Ishikawa (cell line): Measurements from ENCODE around the gene GRID2.

Source experiments
- CEBPB ChIP-seq: IDR thresholded peaks from 2 replicates; pipeline ENCODE4 v1.6.1; 2012
- CREB1 ChIP-seq: IDR thresholded peaks from 2 replicates; pipeline ENCODE4 v1.6.1; 2012; ENCODE audit warnings: low read depth
- EGR1 ChIP-seq: IDR thresholded peaks from 2 replicates; pipeline ENCODE4 v1.6.1; 2012
- EP300 ChIP-seq: IDR thresholded peaks from 2 replicates; pipeline ENCODE4 v1.6.1; 2012; ENCODE audit warnings: borderline replicate concordance
- FOXM1 ChIP-seq: IDR thresholded peaks from 2 replicates; pipeline ENCODE4 v1.6.1; 2012; ENCODE audit warnings: low read depth, borderline replicate concordance
- NFIC ChIP-seq: IDR thresholded peaks from 2 replicates; pipeline ENCODE4 v1.6.1; 2012
- RAD21 ChIP-seq: IDR thresholded peaks from 2 replicates; pipeline ENCODE4 v1.6.1; 2012; ENCODE audit warnings: low read depth
- TAF1 ChIP-seq: IDR thresholded peaks from 2 replicates; pipeline ENCODE4 v1.6.1; 2012; ENCODE audit warnings: low read depth, mild to moderate bottlenecking
- TCF12 ChIP-seq: IDR thresholded peaks from 2 replicates; pipeline ENCODE4 v1.6.1; 2012; ENCODE audit warnings: low read depth
- TEAD4 ChIP-seq: IDR thresholded peaks from 2 replicates; pipeline ENCODE4 v1.6.1; 2012
- YY1 ChIP-seq: IDR thresholded peaks from 2 replicates; pipeline ENCODE4 v1.6.1; 2012; ENCODE audit warnings: low read depth
- ZBTB7A ChIP-seq: IDR thresholded peaks from 2 replicates; pipeline ENCODE4 v1.6.1; 2012; ENCODE audit warnings: low read depth
- TF ChIP-seq, protein P1 (sequence below): IDR thresholded peaks from 2 replicates; pipeline ENCODE4 v1.6.1; 2012
- TF ChIP-seq, protein P2 (sequence below): IDR thresholded peaks from 2 replicates; pipeline ENCODE4 v1.6.1; 2012; ENCODE audit warnings: low read depth, mild to moderate bottlenecking
- TF ChIP-seq, protein P3 (sequence below): IDR thresholded peaks from 2 replicates; pipeline ENCODE4 v1.6.1; 2012

The GRID2 gene

DNA sequence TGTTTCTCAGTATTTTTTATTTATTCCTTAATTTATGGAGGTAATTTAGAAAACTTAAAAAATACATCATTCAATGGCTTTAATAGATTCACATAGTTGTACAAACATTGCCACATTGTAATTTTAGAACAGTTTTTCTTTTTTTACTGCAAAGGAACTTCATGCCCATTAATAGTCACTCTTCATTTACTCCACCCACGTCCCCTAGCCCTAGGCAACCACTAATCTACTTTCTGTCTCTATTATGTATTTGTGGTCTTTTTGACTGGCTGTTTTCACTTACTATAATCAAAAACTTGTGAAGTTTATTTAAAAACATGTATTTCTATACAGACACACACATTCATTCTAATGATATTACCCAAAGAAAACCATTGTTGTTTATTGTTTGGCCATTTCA is 664.8 kb downstream of the GRID2 start:
- TF ChIP-seq EGR1 (no peak), TCF12 (no peak), EP300 (no peak), CEBPB (no peak), YY1 (no peak), FOXM1 (no peak), NFIC (no peak), TAF1 (no peak), RAD21 (no peak), ZBTB7A (no peak), CREB1 (no peak), TEAD4 (no peak)
- TF ChIP-seq, protein P1, sequence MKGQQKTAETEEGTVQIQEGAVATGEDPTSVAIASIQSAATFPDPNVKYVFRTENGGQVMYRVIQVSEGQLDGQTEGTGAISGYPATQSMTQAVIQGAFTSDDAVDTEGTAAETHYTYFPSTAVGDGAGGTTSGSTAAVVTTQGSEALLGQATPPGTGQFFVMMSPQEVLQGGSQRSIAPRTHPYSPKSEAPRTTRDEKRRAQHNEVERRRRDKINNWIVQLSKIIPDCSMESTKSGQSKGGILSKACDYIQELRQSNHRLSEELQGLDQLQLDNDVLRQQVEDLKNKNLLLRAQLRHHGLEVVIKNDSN = no peak
- TF ChIP-seq, protein P2, sequence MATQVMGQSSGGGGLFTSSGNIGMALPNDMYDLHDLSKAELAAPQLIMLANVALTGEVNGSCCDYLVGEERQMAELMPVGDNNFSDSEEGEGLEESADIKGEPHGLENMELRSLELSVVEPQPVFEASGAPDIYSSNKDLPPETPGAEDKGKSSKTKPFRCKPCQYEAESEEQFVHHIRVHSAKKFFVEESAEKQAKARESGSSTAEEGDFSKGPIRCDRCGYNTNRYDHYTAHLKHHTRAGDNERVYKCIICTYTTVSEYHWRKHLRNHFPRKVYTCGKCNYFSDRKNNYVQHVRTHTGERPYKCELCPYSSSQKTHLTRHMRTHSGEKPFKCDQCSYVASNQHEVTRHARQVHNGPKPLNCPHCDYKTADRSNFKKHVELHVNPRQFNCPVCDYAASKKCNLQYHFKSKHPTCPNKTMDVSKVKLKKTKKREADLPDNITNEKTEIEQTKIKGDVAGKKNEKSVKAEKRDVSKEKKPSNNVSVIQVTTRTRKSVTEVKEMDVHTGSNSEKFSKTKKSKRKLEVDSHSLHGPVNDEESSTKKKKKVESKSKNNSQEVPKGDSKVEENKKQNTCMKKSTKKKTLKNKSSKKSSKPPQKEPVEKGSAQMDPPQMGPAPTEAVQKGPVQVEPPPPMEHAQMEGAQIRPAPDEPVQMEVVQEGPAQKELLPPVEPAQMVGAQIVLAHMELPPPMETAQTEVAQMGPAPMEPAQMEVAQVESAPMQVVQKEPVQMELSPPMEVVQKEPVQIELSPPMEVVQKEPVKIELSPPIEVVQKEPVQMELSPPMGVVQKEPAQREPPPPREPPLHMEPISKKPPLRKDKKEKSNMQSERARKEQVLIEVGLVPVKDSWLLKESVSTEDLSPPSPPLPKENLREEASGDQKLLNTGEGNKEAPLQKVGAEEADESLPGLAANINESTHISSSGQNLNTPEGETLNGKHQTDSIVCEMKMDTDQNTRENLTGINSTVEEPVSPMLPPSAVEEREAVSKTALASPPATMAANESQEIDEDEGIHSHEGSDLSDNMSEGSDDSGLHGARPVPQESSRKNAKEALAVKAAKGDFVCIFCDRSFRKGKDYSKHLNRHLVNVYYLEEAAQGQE = no peak
- TF ChIP-seq, protein P3, sequence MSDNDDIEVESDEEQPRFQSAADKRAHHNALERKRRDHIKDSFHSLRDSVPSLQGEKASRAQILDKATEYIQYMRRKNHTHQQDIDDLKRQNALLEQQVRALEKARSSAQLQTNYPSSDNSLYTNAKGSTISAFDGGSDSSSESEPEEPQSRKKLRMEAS = no peak

DNA sequence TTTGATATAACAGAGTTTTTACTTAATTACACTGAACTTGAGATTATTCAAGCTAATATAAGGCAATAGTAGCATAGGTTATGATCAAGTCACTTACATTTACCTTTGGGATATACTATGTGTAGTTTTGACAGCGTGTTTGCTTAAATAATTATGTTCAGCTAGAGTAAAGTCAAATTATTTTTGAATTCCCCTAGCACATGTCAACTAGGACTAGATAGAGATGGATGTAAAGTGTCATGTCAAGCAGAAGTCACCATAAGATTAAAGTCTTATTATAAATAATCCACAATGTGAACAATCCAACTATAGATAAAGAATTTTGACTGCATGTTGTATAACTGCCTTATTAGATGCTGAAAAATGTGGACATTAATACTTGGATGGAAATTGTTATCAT is 665.2 kb downstream of the GRID2 start:
- TF ChIP-seq NFIC = no peak
- TF ChIP-seq, protein P2 = no peak

DNA sequence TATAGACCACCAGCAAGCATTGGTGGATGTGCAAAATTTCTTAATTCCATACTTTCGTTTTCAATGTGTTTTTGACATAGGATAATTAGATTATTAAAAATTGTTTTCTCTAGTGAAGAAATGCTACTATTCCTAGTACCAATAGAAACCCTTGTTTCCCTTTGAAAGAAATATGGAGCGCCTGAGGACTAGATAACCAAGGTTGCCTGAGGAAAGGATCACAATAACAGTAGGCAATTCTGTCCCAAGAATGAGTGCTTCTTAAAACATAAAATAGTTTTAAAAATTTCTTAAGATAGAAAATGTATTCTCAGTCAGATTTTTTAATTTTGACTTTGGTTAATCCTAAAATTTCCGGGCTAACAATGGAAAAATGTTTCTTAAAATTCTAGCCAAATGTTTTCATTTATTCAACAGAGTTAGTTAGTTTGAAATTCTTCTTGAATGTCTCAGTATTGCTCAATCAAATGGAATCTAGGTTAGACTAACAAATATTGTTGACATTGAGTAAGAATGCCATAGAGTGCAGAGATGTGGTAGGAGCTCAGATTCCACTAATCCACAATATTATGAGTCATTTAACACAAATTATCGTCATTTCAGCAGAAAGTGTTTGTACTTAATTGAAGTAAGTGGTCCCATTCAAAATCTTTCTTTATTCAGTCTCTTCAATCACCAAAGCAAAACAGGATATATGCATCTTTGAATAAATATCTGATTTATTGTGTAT is 666.0 kb downstream of the GRID2 start:
- TF ChIP-seq CREB1 = no peak
- TF ChIP-seq CEBPB = peak; percentile 99
- TF ChIP-seq NFIC = no peak
- no peak for TF ChIP-seq EGR1
- TF ChIP-seq TCF12 = no peak
- no peak for TF ChIP-seq RAD21
- TF ChIP-seq YY1 = no peak
- TF ChIP-seq EP300 = peak; percentile 33; the same call in 1 of the 2 replicates
- TF ChIP-seq, protein P1 = no peak
- TF ChIP-seq, protein P3 = no peak
- peak; percentile 89 for TF ChIP-seq TEAD4
- TF ChIP-seq, protein P2 = no peak
- TF ChIP-seq TAF1 = no peak
- TF ChIP-seq ZBTB7A = no peak
- peak; percentile 33; the same call in 1 of the 2 replicates for TF ChIP-seq FOXM1

DNA sequence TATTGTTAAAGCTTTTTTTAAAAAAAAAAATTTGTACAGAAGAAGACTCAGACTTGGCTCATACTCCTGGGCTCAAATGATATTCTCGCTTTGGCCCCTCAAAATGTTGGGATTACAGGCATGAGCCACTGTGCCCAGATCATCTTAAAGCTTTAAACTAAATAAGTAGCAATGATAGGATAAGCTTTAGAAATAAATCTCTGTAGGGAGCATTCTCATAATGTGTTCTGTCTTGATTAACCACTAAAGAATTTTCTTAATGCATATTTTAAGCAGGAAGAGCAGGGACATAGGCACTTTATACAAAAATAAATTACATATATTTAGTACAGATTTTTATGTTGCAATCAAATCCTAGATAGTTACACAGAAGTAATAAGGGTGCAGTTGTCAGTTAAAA is 667.2 kb downstream of the GRID2 start:
- TF ChIP-seq TEAD4 (no peak), CREB1 (no peak), RAD21 (no peak), CEBPB (no peak), YY1 (no peak)
- TF ChIP-seq, protein P2 = no peak
